Keratinocyte (primary cell): Measurements from ENCODE around the gene BANK1.

Experiments used
- CTCF ChIP-seq, 3 experiments: IDR thresholded peaks in 1 of 3; conservative IDR thresholded peaks in 1 of 3; optimal IDR thresholded peaks in 1 of 3; 2 replicates in 2 of 3; 3 replicates in 1 of 3; pipeline versions ENCODE3 to v1.5.1; 2011; ENCODE audit warnings: low read length in 3 of 3, mild to moderate bottlenecking in 3 of 3, moderate library complexity in 2 of 3, control low read depth in 1 of 3, inconsistent platforms in 1 of 3; ENCODE audit not compliant: insufficient read depth in 2 of 3; ENCODE audit errors: extremely low read depth in 1 of 3
- EZH2 ChIP-seq: IDR thresholded peaks from one replicate; pipeline ENCODE4 v1.6.1; 2012; ENCODE audit warnings: inconsistent platforms, mild to moderate bottlenecking, low read length, moderate library complexity

GRCh38 chr4:101850698-101851097 is 60.2 kb downstream of the BANK1 start:
- TF ChIP-seq CTCF (optimal IDR thresholded peaks at IDR 0.05 in 1 of 3, IDR thresholded peaks at IDR 0.05 in 1 of 3, conservative IDR thresholded peaks at IDR 0.05 in 1 of 3; ENCODE audit: extremely low read depth in 1 of 3, insufficient read depth in 2 of 3, low read length in 3 of 3) (no peak), EZH2 (no peak)
